Measurements from ENCODE around the gene NFIC.

DNA sequence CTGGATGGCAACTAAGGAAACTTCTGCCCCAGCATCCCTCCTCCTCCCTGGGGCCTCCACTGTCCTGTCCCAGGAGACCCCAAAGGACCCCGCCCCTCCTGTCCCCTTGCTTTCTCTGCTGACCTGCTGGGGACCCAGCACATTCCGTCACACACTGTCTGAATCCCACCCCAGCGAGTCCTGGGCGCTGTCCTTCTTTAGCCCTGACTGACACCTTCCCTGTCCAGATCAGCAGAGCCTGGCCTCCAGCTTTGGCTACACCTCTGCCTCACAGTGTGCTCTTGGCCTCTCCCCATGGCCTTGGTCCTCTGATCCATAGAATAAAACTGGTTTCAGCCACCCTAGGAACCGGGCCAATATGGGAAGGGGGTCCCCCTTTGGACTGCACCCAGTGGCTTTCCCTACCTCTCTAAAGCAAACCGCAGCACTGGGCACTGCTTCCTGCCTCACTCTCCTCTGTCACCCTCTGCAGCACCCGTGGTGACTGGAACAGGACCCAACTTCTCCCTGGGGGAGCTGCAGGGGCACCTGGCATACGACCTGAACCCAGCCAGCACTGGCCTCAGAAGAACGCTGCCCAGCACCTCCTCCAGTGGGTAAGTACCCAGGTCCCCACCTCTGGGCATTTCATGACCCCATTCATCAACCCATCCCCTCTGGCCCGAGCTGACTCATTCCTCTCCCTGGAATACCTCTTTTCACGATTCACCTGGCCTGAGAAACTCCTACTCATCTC lies 67.6 kb downstream of the NFIC start:
- TF ChIP-seq, protein P1, sequence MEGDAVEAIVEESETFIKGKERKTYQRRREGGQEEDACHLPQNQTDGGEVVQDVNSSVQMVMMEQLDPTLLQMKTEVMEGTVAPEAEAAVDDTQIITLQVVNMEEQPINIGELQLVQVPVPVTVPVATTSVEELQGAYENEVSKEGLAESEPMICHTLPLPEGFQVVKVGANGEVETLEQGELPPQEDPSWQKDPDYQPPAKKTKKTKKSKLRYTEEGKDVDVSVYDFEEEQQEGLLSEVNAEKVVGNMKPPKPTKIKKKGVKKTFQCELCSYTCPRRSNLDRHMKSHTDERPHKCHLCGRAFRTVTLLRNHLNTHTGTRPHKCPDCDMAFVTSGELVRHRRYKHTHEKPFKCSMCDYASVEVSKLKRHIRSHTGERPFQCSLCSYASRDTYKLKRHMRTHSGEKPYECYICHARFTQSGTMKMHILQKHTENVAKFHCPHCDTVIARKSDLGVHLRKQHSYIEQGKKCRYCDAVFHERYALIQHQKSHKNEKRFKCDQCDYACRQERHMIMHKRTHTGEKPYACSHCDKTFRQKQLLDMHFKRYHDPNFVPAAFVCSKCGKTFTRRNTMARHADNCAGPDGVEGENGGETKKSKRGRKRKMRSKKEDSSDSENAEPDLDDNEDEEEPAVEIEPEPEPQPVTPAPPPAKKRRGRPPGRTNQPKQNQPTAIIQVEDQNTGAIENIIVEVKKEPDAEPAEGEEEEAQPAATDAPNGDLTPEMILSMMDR (IDR thresholded peaks at IDR 0.05): no peak
- TF ChIP-seq POLR2A (IDR thresholded peaks at IDR 0.05): no peak

All from right lobe of liver (tissue), 4 donors.